Kidney glomerular epithelial cell (primary cell): ENCODE data around the gene THSD7B.
"Not testable (repeated sequence)": the region's sequence is repeated elsewhere in the genome, so short reads cannot be mapped to it uniquely, and the experiment has no call there.

Experiments
- DNase-seq: peaks from one replicate; lab custom pipeline; 2025; lab: John Stamatoyannopoulos, UW

THSD7B gene

GRCh38 chr2:136765256-136766072 is at the start of gene THSD7B:
Gene THSD7B, plus strand, starts transcription at chr2:136765545. Its CDS starts 116,634 bp downstream, at chr2:136882179.
- DNase-seq = no peak

GRCh38 chr2:136718273-136718672 is 47.1 kb upstream of the THSD7B start:
- no peak for DNase-seq

- DNase-seq = no peak
Measured at GRCh38 chr2:136727973-136728699, 37.2 kb upstream of the THSD7B start.

GRCh38 chr2:136736236-136736635 is 29.1 kb upstream of the THSD7B start:
- no peak for DNase-seq

GRCh38 chr2:136738044-136738443 is 27.3 kb upstream of the THSD7B start:
- no peak for DNase-seq

- no peak for DNase-seq
Measured at GRCh38 chr2:136741471-136741870, 23.9 kb upstream of the THSD7B start.

GRCh38 chr2:136750065-136750464 is 15.3 kb upstream of the THSD7B start:
- no peak for DNase-seq

- DNase-seq = no peak
Measured at GRCh38 chr2:136751406-136751805, 13.9 kb upstream of the THSD7B start.

- DNase-seq = not testable (repeated sequence)
Measured at GRCh38 chr2:136758504-136758903, 6.8 kb upstream of the THSD7B start.

- DNase-seq = no peak
Measured at GRCh38 chr2:136764452-136765255, 691 bp upstream of the THSD7B start.

GRCh38 chr2:136766073-136766404 is 694 bp downstream of the THSD7B start:
- DNase-seq = no peak

GRCh38 chr2:136767030-136767429 is 1.7 kb downstream of the THSD7B start:
- no peak for DNase-seq

- no peak for DNase-seq
Measured at GRCh38 chr2:136769871-136770270, 4.5 kb downstream of the THSD7B start.

- no peak for DNase-seq
Measured at GRCh38 chr2:136770384-136770783, 5.0 kb downstream of the THSD7B start.

- no peak for DNase-seq
Measured at GRCh38 chr2:136777391-136777790, 12.0 kb downstream of the THSD7B start.

GRCh38 chr2:136783856-136784255 is 18.5 kb downstream of the THSD7B start:
- no peak for DNase-seq

- DNase-seq = no peak
Measured at GRCh38 chr2:136785215-136785614, 19.9 kb downstream of the THSD7B start.

- DNase-seq = no peak
Measured at GRCh38 chr2:136787970-136788369, 22.6 kb downstream of the THSD7B start.

GRCh38 chr2:136796339-136796738 is 31.0 kb downstream of the THSD7B start:
- no peak for DNase-seq

- no peak for DNase-seq
Measured at GRCh38 chr2:136798766-136799165, 33.4 kb downstream of the THSD7B start.

- DNase-seq = no peak
Measured at GRCh38 chr2:136801661-136802060, 36.3 kb downstream of the THSD7B start.

- DNase-seq = no peak
Measured at GRCh38 chr2:136809998-136810397, 44.7 kb downstream of the THSD7B start.

GRCh38 chr2:136818839-136819238 is 53.5 kb downstream of the THSD7B start:
- DNase-seq = no peak
